HEK293 (cell line): ENCODE results near the gene VPS36.

ENCODE experiments used
- CTCF ChIA-PET: fragments of 350-600 bp; formaldehyde crosslinking; extraction: SDS; loops from one replicate; lab custom pipeline; 2021; ENCODE audit warnings: antibody characterized with exemption; lab: Yijun Ruan, JAX
- POLR2A ChIA-PET: fragments of 300-600 bp; formaldehyde crosslinking; extraction: SDS; loops from one replicate; lab custom pipeline; 2020; ENCODE audit warnings: antibody characterized with exemption, inconsistent platforms; lab: Yijun Ruan, JAX
- H3K27ac ChIP-seq: fragments of 200-500 bp; sonication (Bioruptor generic); 2 replicates; pipeline ENCODE4 v1.5.1; 2014; ENCODE audit warnings: low read depth, low read length, control low read depth, inconsistent platforms; ENCODE audit errors: extremely low read depth
- H3K36me3 ChIP-seq, 2 experiments: fragments of 200-500 bp in 1 of 2; sonication (Bioruptor generic) in 1 of 2; 1 replicate in 1 of 2; 2 replicates in 1 of 2; pipeline ENCODE4 v1.5.1; 2014 to 2017; ENCODE audit warnings: inconsistent platforms in 2 of 2, low read length in 2 of 2; ENCODE audit not compliant: control insufficient read depth in 2 of 2, insufficient read depth in 1 of 2
- H3K4me1 ChIP-seq: fragments of 200-500 bp; sonication (Bioruptor generic); 2 replicates; pipeline ENCODE4 v1.5.1; 2014; ENCODE audit warnings: mild to moderate bottlenecking, low read length, inconsistent platforms; ENCODE audit not compliant: control insufficient read depth, insufficient read depth
- H3K4me3 ChIP-seq: 2 replicates; pipeline ENCODE4 v1.5.1; 2011; ENCODE audit warnings: low read depth, mild to moderate bottlenecking, control low read depth, low read length, moderate library complexity
- H3K9me3 ChIP-seq: fragments of 200-500 bp; sonication (Bioruptor generic); 2 replicates; pipeline ENCODE4 v1.5.1; 2014; ENCODE audit warnings: low read depth, low read length, inconsistent platforms; ENCODE audit not compliant: control insufficient read depth, insufficient read depth
- FEZF1 ChIP-seq: fragments of 450-650 bp; formaldehyde crosslinking; IDR thresholded peaks from 2 replicates; pipeline ENCODE4 v1.5.1; 2016; ENCODE audit warnings: missing biosample characterization, missing genetic modification characterization
- SP2 ChIP-seq: fragments of 450-650 bp; formaldehyde crosslinking; IDR thresholded peaks from 2 replicates; pipeline ENCODE4 v1.5.1; 2016; ENCODE audit warnings: missing biosample characterization, missing genetic modification characterization
- TCF7L2 ChIP-seq: IDR thresholded peaks from 2 replicates; pipeline ENCODE4 v1.6.1; 2011; ENCODE audit warnings: low read depth, mild to moderate bottlenecking, inconsistent platforms, low read length, moderate library complexity, borderline replicate concordance
- WT1 ChIP-seq: fragments of 450-650 bp; formaldehyde crosslinking; IDR thresholded peaks from 2 replicates; pipeline ENCODE4 v1.5.1; 2016; ENCODE audit warnings: missing biosample characterization, missing genetic modification characterization
- ZBTB1 ChIP-seq: fragments of 450-650 bp; formaldehyde crosslinking; IDR thresholded peaks from 2 replicates; pipeline ENCODE4 v1.5.1; 2016; ENCODE audit warnings: missing biosample characterization, missing genetic modification characterization
- ZBTB8A ChIP-seq: fragments of 450-650 bp; formaldehyde crosslinking; IDR thresholded peaks from 2 replicates; pipeline ENCODE4 v1.5.1; 2016; ENCODE audit warnings: missing biosample characterization, missing genetic modification characterization
- ZFP3 ChIP-seq: fragments of 450-650 bp; formaldehyde crosslinking; IDR thresholded peaks from 2 replicates; pipeline ENCODE4 v1.5.1; 2016; ENCODE audit warnings: low read depth, missing biosample characterization, missing genetic modification characterization
- ZFP41 ChIP-seq: fragments of 450-650 bp; formaldehyde crosslinking; IDR thresholded peaks from 2 replicates; pipeline ENCODE4 v1.5.1; 2016; ENCODE audit warnings: missing biosample characterization, missing genetic modification characterization, borderline replicate concordance
- ZNF16 ChIP-seq: fragments of 450-650 bp; formaldehyde crosslinking; IDR thresholded peaks from 2 replicates; pipeline ENCODE4 v1.5.1; 2016; ENCODE audit warnings: low read depth, missing biosample characterization, missing genetic modification characterization
- ZNF175 ChIP-seq: fragments of 450-650 bp; formaldehyde crosslinking; IDR thresholded peaks from 2 replicates; pipeline ENCODE4 v1.5.1; 2016; ENCODE audit warnings: missing biosample characterization, missing genetic modification characterization
- ZNF341 ChIP-seq: fragments of 450-650 bp; formaldehyde crosslinking; IDR thresholded peaks from 2 replicates; pipeline ENCODE4; 2016; ENCODE audit warnings: low read depth, missing biosample characterization, missing genetic modification characterization
- ZNF350 ChIP-seq: fragments of 450-650 bp; formaldehyde crosslinking; IDR thresholded peaks from 2 replicates; pipeline ENCODE4 v1.5.0; 2017; ENCODE audit warnings: missing biosample characterization, mild to moderate bottlenecking, missing genetic modification characterization
- ZNF416 ChIP-seq: fragments of 450-650 bp; formaldehyde crosslinking; IDR thresholded peaks from 2 replicates; pipeline ENCODE4 v1.5.1; 2016; ENCODE audit warnings: missing biosample characterization, missing genetic modification characterization
- ZNF433 ChIP-seq: fragments of 450-650 bp; formaldehyde crosslinking; IDR thresholded peaks from 2 replicates; pipeline ENCODE4 v1.5.1; 2016; ENCODE audit warnings: missing biosample characterization, missing genetic modification characterization, low read depth
- ZNF596 ChIP-seq: fragments of 450-650 bp; IDR thresholded peaks from 2 replicates; pipeline ENCODE4 v1.5.0; 2018; ENCODE audit warnings: missing biosample characterization, mild to moderate bottlenecking, missing genetic modification characterization, moderate library complexity
- ZNF701 ChIP-seq: fragments of 450-650 bp; formaldehyde crosslinking; IDR thresholded peaks from 2 replicates; pipeline ENCODE4 v1.5.1; 2016; ENCODE audit warnings: missing biosample characterization, missing genetic modification characterization
- ZNF785 ChIP-seq: fragments of 450-650 bp; formaldehyde crosslinking; IDR thresholded peaks from 2 replicates; pipeline ENCODE4 v1.5.1; 2016; ENCODE audit warnings: missing biosample characterization, missing genetic modification characterization
- ZNF830 ChIP-seq: fragments of 450-650 bp; IDR thresholded peaks from 2 replicates; pipeline ENCODE4 v1.5.0; 2018; ENCODE audit warnings: missing biosample characterization, missing genetic modification characterization, low read depth, mild to moderate bottlenecking, moderate library complexity
- ZNF837 ChIP-seq: fragments of 450-650 bp; formaldehyde crosslinking; IDR thresholded peaks from 2 replicates; pipeline ENCODE4 v1.5.1; 2016; ENCODE audit warnings: missing biosample characterization, missing genetic modification characterization
- ZSCAN16 ChIP-seq: fragments of 450-650 bp; formaldehyde crosslinking; IDR thresholded peaks from 2 replicates; pipeline ENCODE4 v1.5.1; 2016; ENCODE audit warnings: missing biosample characterization, missing genetic modification characterization
- ZXDB ChIP-seq: fragments of 450-650 bp; formaldehyde crosslinking; IDR thresholded peaks from 2 replicates; pipeline ENCODE4 v1.5.1; 2016; ENCODE audit warnings: missing biosample characterization, missing genetic modification characterization
- TF ChIP-seq, protein P1 (sequence below): fragments of 450-650 bp; formaldehyde crosslinking; IDR thresholded peaks from 2 replicates; pipeline ENCODE4 v1.5.1; 2016; ENCODE audit warnings: missing biosample characterization, missing genetic modification characterization, borderline replicate concordance
- TF ChIP-seq, protein P2 (sequence below): fragments of 450-650 bp; formaldehyde crosslinking; IDR thresholded peaks from 2 replicates; pipeline ENCODE4 v1.5.1; 2016; ENCODE audit warnings: missing biosample characterization, missing genetic modification characterization
- TF ChIP-seq, protein P3 (sequence below): fragments of 450-650 bp; formaldehyde crosslinking; IDR thresholded peaks from 2 replicates; pipeline ENCODE4 v1.5.1; 2016; ENCODE audit warnings: missing biosample characterization, missing genetic modification characterization
- TF ChIP-seq, protein P4 (sequence below): fragments of 450-650 bp; formaldehyde crosslinking; IDR thresholded peaks from 2 replicates; pipeline ENCODE4 v1.5.1; 2016; ENCODE audit warnings: missing biosample characterization, missing genetic modification characterization
- TF ChIP-seq, protein P5 (sequence below): fragments of 450-650 bp; formaldehyde crosslinking; IDR thresholded peaks from 2 replicates; pipeline ENCODE4 v1.5.1; 2017; ENCODE audit warnings: missing biosample characterization, missing genetic modification characterization

VPS36 gene

DNA sequence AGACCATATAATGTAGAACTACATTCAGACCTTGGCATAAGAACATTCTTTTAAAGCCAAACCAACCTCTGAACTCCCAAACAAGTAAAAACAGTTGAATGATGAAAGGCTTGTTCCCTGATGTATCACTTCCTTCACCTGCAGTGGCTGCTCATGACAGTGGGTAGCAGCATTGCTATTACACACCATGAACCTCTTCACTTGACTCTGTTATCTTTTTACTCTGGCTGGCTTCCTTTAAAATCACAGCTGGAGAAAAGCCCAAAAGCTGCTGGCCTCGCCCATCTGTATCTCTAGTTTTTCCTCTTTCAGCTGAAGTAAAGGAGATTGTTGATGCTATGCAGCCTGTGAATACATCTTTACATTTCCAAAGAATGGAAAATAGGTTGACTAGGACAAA lies 67.1 kb downstream of the VPS36 start:
- no peaks in the 10 kb centered on the region for H3K36me3 ChIP-seq
- CTCF ChIA-PET: no interaction called here
- TF ChIP-seq, protein P1, sequence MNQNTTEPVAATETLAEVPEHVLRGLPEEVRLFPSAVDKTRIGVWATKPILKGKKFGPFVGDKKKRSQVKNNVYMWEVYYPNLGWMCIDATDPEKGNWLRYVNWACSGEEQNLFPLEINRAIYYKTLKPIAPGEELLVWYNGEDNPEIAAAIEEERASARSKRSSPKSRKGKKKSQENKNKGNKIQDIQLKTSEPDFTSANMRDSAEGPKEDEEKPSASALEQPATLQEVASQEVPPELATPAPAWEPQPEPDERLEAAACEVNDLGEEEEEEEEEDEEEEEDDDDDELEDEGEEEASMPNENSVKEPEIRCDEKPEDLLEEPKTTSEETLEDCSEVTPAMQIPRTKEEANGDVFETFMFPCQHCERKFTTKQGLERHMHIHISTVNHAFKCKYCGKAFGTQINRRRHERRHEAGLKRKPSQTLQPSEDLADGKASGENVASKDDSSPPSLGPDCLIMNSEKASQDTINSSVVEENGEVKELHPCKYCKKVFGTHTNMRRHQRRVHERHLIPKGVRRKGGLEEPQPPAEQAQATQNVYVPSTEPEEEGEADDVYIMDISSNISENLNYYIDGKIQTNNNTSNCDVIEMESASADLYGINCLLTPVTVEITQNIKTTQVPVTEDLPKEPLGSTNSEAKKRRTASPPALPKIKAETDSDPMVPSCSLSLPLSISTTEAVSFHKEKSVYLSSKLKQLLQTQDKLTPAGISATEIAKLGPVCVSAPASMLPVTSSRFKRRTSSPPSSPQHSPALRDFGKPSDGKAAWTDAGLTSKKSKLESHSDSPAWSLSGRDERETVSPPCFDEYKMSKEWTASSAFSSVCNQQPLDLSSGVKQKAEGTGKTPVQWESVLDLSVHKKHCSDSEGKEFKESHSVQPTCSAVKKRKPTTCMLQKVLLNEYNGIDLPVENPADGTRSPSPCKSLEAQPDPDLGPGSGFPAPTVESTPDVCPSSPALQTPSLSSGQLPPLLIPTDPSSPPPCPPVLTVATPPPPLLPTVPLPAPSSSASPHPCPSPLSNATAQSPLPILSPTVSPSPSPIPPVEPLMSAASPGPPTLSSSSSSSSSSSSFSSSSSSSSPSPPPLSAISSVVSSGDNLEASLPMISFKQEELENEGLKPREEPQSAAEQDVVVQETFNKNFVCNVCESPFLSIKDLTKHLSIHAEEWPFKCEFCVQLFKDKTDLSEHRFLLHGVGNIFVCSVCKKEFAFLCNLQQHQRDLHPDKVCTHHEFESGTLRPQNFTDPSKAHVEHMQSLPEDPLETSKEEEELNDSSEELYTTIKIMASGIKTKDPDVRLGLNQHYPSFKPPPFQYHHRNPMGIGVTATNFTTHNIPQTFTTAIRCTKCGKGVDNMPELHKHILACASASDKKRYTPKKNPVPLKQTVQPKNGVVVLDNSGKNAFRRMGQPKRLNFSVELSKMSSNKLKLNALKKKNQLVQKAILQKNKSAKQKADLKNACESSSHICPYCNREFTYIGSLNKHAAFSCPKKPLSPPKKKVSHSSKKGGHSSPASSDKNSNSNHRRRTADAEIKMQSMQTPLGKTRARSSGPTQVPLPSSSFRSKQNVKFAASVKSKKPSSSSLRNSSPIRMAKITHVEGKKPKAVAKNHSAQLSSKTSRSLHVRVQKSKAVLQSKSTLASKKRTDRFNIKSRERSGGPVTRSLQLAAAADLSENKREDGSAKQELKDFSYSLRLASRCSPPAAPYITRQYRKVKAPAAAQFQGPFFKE (tag by site-specific recombination): no peak
- TF ChIP-seq, protein P2, sequence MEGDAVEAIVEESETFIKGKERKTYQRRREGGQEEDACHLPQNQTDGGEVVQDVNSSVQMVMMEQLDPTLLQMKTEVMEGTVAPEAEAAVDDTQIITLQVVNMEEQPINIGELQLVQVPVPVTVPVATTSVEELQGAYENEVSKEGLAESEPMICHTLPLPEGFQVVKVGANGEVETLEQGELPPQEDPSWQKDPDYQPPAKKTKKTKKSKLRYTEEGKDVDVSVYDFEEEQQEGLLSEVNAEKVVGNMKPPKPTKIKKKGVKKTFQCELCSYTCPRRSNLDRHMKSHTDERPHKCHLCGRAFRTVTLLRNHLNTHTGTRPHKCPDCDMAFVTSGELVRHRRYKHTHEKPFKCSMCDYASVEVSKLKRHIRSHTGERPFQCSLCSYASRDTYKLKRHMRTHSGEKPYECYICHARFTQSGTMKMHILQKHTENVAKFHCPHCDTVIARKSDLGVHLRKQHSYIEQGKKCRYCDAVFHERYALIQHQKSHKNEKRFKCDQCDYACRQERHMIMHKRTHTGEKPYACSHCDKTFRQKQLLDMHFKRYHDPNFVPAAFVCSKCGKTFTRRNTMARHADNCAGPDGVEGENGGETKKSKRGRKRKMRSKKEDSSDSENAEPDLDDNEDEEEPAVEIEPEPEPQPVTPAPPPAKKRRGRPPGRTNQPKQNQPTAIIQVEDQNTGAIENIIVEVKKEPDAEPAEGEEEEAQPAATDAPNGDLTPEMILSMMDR: no peak
- TF ChIP-seq ZNF175 (tag by site-specific recombination) (no peak), ZBTB1 (tag by site-specific recombination) (no peak), ZBTB8A (tag by site-specific recombination) (no peak), SP2 (tag by site-specific recombination) (no peak), ZNF596 (no peak), ZSCAN16 (tag by site-specific recombination) (no peak), ZNF16 (no peak), TCF7L2 (no peak), ZNF416 (tag by site-specific recombination) (no peak), ZNF341 (tag by site-specific recombination) (no peak)
- H3K9me3 ChIP-seq: no peaks in the 10 kb centered on the region
- POLR2A ChIA-PET: no interaction called here
- H3K4me3 ChIP-seq: no peak overlapping the region
- no peak overlapping the region for H3K27ac ChIP-seq
- no peaks in the 10 kb centered on the region for H3K4me1 ChIP-seq

DNA sequence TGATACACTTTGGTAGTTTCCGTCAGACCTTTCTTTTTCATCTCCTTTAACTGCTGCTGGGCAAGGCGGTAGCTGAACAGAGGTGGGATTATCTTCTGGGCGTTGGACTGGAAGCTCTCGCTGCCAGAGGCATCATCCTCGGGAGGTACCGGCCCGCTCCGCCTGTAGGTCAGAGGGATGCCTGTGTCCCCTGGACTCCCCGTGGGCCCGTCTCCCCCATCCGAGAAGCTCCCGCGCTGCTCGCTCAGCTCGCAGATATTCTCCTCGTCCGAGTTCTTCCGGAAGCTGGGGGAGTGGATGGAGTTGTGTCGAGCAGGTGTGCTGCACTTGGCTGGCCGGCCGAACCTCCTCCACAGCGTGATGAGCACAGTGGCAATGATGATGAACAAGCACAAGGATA lies 72.1 kb downstream of the VPS36 start:
- Histone ChIP-seq H3K4me3 (no peak overlapping the region), H3K9me3 (no peaks in the 10 kb centered on the region), H3K4me1 (no peaks in the 10 kb centered on the region), H3K36me3 (no peaks in the 10 kb centered on the region), H3K27ac (no peak overlapping the region)
- POLR2A ChIA-PET: no interaction called here
- CTCF ChIA-PET: no interaction called here
- no peak for TF ChIP-seq ZFP41 (tag by site-specific recombination)
- TF ChIP-seq ZXDB (tag by site-specific recombination): no peak
- TF ChIP-seq, protein P3, sequence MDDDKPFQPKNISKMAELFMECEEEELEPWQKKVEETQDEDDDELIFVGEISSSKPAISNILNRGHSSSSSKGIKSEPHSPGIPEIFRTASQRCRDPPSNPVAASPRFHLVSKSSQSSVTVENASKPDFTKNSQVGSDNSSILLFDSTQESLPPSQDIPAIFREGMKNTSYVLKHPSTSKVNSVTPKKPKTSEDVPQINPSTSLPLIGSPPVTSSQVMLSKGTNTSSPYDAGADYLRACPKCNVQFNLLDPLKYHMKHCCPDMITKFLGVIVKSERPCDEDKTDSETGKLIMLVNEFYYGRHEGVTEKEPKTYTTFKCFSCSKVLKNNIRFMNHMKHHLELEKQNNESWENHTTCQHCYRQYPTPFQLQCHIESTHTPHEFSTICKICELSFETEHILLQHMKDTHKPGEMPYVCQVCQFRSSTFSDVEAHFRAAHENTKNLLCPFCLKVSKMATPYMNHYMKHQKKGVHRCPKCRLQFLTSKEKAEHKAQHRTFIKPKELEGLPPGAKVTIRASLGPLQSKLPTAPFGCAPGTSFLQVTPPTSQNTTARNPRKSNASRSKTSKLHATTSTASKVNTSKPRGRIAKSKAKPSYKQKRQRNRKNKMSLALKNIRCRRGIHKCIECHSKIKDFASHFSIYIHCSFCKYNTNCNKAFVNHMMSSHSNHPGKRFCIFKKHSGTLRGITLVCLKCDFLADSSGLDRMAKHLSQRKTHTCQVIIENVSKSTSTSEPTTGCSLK: no peak
- TF ChIP-seq ZFP3 (tag by site-specific recombination): no peak
- TF ChIP-seq ZNF830: no peak
- no peak for TF ChIP-seq ZNF785
- TF ChIP-seq, protein P4, sequence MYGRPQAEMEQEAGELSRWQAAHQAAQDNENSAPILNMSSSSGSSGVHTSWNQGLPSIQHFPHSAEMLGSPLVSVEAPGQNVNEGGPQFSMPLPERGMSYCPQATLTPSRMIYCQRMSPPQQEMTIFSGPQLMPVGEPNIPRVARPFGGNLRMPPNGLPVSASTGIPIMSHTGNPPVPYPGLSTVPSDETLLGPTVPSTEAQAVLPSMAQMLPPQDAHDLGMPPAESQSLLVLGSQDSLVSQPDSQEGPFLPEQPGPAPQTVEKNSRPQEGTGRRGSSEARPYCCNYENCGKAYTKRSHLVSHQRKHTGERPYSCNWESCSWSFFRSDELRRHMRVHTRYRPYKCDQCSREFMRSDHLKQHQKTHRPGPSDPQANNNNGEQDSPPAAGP (tag by site-specific recombination): no peak
- TF ChIP-seq, protein P5, sequence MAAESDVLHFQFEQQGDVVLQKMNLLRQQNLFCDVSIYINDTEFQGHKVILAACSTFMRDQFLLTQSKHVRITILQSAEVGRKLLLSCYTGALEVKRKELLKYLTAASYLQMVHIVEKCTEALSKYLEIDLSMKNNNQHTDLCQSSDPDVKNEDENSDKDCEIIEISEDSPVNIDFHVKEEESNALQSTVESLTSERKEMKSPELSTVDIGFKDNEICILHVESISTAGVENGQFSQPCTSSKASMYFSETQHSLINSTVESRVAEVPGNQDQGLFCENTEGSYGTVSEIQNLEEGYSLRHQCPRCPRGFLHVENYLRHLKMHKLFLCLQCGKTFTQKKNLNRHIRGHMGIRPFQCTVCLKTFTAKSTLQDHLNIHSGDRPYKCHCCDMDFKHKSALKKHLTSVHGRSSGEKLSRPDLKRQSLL: no peak
- no peak for TF ChIP-seq ZNF837 (tag by site-specific recombination)
- TF ChIP-seq ZNF350 (tag by site-specific recombination): no peak
- TF ChIP-seq ZBTB1 (tag by site-specific recombination): no peak
- no peak for TF ChIP-seq FEZF1 (tag by site-specific recombination)
- TF ChIP-seq ZNF433 (tag by site-specific recombination): no peak
- no peak for TF ChIP-seq ZNF701
- no peak for TF ChIP-seq WT1 (tag by site-specific recombination)
